Measurements from ENCODE around the gene GNAQ.

Gene GNAQ

GRCh38 chr9:77841739-77842386, 189.7 kb downstream of the GNAQ start:
- H3K79me2 ChIP-seq (ENCODE audit: control insufficient read depth, low read length) = no peaks in the 10 kb centered on the region
- H3K27ac ChIP-seq (ENCODE audit: low read depth, low read length) = no peak overlapping the region
- TF ChIP-seq EZH2phosphoT487 (IDR thresholded peaks at IDR 0.05; ENCODE audit: borderline replicate concordance, low read length) (no peak), CTCF (IDR thresholded peaks at IDR 0.05; ENCODE audit: low read depth, low read length, poor library complexity, severe bottlenecking) (no peak)
- no peaks in the 10 kb centered on the region for H3K9me2 ChIP-seq (replicated peaks; ENCODE audit: control insufficient read depth, low read length)
- no peak overlapping the region for H3K4me2 ChIP-seq (ENCODE audit: low read length)
- H3K36me3 ChIP-seq (ENCODE audit: control insufficient read depth, low read length) = no peaks in the 10 kb centered on the region
- no peak overlapping the region for H3K4me3 ChIP-seq (ENCODE audit: low read length)
- no peaks in the 10 kb centered on the region for H3K9me3 ChIP-seq (ENCODE audit: control insufficient read depth, insufficient read depth, low read length)
- H3F3A ChIP-seq (ENCODE audit: control insufficient read depth, insufficient read depth) = no peaks in the 10 kb centered on the region
- H3K27me3 ChIP-seq (ENCODE audit: control insufficient read depth, low read length) = 0 out of 2 replicates have a peak, but pooled peaks cover 3% of the 10 kb centered on the region
- H3K4me1 ChIP-seq (ENCODE audit: control insufficient read depth, low read length) = no peaks in the 10 kb centered on the region
- no peaks in the 10 kb centered on the region for H4K20me1 ChIP-seq (ENCODE audit: control insufficient read depth, insufficient read depth, low read depth, low read length)

- no peaks in the 10 kb centered on the region for H3F3A ChIP-seq (ENCODE audit: control insufficient read depth, insufficient read depth)
- H3K4me1 ChIP-seq (ENCODE audit: control insufficient read depth, low read length) = no peaks in the 10 kb centered on the region
- 0 out of 2 replicates have a peak, but pooled peaks cover 3% of the 10 kb centered on the region for H3K27me3 ChIP-seq (ENCODE audit: control insufficient read depth, low read length)
- no peak overlapping the region for H3K27ac ChIP-seq (ENCODE audit: low read depth, low read length)
- H3K4me2 ChIP-seq (ENCODE audit: low read length) = no peak overlapping the region
- no peaks in the 10 kb centered on the region for H4K20me1 ChIP-seq (ENCODE audit: control insufficient read depth, insufficient read depth, low read depth, low read length)
- no peak overlapping the region for H3K4me3 ChIP-seq (ENCODE audit: low read length)
- H3K79me2 ChIP-seq (ENCODE audit: control insufficient read depth, low read length) = no peaks in the 10 kb centered on the region
- TF ChIP-seq EZH2phosphoT487 (IDR thresholded peaks at IDR 0.05; ENCODE audit: borderline replicate concordance, low read length) (no peak), CTCF (IDR thresholded peaks at IDR 0.05; ENCODE audit: low read depth, low read length, poor library complexity, severe bottlenecking) (no peak)
- no peaks in the 10 kb centered on the region for H3K9me3 ChIP-seq (ENCODE audit: control insufficient read depth, insufficient read depth, low read length)
- H3K36me3 ChIP-seq (ENCODE audit: control insufficient read depth, low read length) = no peaks in the 10 kb centered on the region
- no peaks in the 10 kb centered on the region for H3K9me2 ChIP-seq (replicated peaks; ENCODE audit: control insufficient read depth, low read length)
Observed at GRCh38 chr9:77839459-77840140, 192.0 kb downstream of the GNAQ start.

- Histone ChIP-seq H3K4me3 (ENCODE audit: low read length) (no peak overlapping the region), H3K9me3 (ENCODE audit: control insufficient read depth, insufficient read depth, low read length) (no peaks in the 10 kb centered on the region), H4K20me1 (ENCODE audit: control insufficient read depth, insufficient read depth, low read depth, low read length) (no peaks in the 10 kb centered on the region), H3K4me1 (ENCODE audit: control insufficient read depth, low read length) (no peaks in the 10 kb centered on the region), H3K36me3 (ENCODE audit: control insufficient read depth, low read length) (no peaks in the 10 kb centered on the region), H3K9me2 (replicated peaks; ENCODE audit: control insufficient read depth, low read length) (no peaks in the 10 kb centered on the region), H3K27me3 (ENCODE audit: control insufficient read depth, low read length) (0 out of 2 replicates have a peak, but pooled peaks cover 3% of the 10 kb centered on the region), H3K79me2 (ENCODE audit: control insufficient read depth, low read length) (no peaks in the 10 kb centered on the region), H3F3A (ENCODE audit: control insufficient read depth, insufficient read depth) (no peaks in the 10 kb centered on the region), H3K4me2 (ENCODE audit: low read length) (no peak overlapping the region), H3K27ac (ENCODE audit: low read depth, low read length) (no peak overlapping the region)
- TF ChIP-seq EZH2phosphoT487 (IDR thresholded peaks at IDR 0.05; ENCODE audit: borderline replicate concordance, low read length) (no peak), CTCF (IDR thresholded peaks at IDR 0.05; ENCODE audit: low read depth, low read length, poor library complexity, severe bottlenecking) (no peak)
Observed at GRCh38 chr9:77838986-77839385, 192.6 kb downstream of the GNAQ start.

Measured in DOHH2 (cell line).